Trophoblast cell (in vitro differentiated cells and primary cell): ENCODE measurements around the gene POLDIP3.
"Not testable (repeated sequence)": the region's sequence is repeated elsewhere in the genome, so short reads cannot be mapped to it uniquely, and the experiment has no call there.

ENCODE experiments used
- DNase-seq, 2 donors: peaks; one replicate each; pipeline ENCODE4 v3.0.0-alpha.2; 2016
- H2AFZ ChIP-seq: 2 replicates; pipeline ENCODE4 v1.6.1; 2013; ENCODE audit warnings: low read length, moderate library complexity, mild to moderate bottlenecking; ENCODE audit not compliant: insufficient read depth, poor library complexity
- H2AK5ac ChIP-seq: 2 replicates; pipeline ENCODE4 v1.6.1; 2013; ENCODE audit warnings: mild to moderate bottlenecking, low read length
- H2BK120ac ChIP-seq: 2 replicates; pipeline ENCODE4 v1.6.1; 2013; ENCODE audit warnings: low read length, mild to moderate bottlenecking, moderate library complexity; ENCODE audit not compliant: insufficient read depth, poor library complexity
- H2BK12ac ChIP-seq: 2 replicates; pipeline ENCODE4 v1.6.1; 2013; ENCODE audit warnings: mild to moderate bottlenecking, low read length, moderate library complexity
- H2BK5ac ChIP-seq: 2 replicates; pipeline ENCODE4 v1.6.1; 2013; ENCODE audit warnings: low read length, low read depth, moderate library complexity, mild to moderate bottlenecking; ENCODE audit not compliant: poor library complexity
- H3K14ac ChIP-seq: 2 replicates; pipeline ENCODE4 v1.6.1; 2013; ENCODE audit warnings: mild to moderate bottlenecking, low read length
- H3K18ac ChIP-seq: 2 replicates; pipeline ENCODE4 v1.6.1; 2013; ENCODE audit warnings: mild to moderate bottlenecking, low read length
- H3K23ac ChIP-seq: 2 replicates; pipeline ENCODE4 v1.6.1; 2013; ENCODE audit warnings: low read length
- H3K27ac ChIP-seq: 2 replicates; pipeline ENCODE4 v1.5.1; 2013; ENCODE audit warnings: low read depth, mild to moderate bottlenecking, inconsistent platforms, low read length, moderate library complexity
- H3K27me3 ChIP-seq: 2 replicates; pipeline ENCODE4 v1.6.1; 2013; ENCODE audit warnings: inconsistent platforms, mild to moderate bottlenecking, low read length, moderate library complexity; ENCODE audit not compliant: insufficient read depth
- H3K36me3 ChIP-seq, 2 experiments: 1 replicate in 1 of 2; 2 replicates in 1 of 2; pipeline ENCODE4 v1.6.1; 2013; ENCODE audit warnings: low read length in 2 of 2, mild to moderate bottlenecking in 2 of 2, moderate library complexity in 1 of 2; ENCODE audit not compliant: insufficient read depth in 2 of 2, control insufficient read depth in 1 of 2
- H3K4ac ChIP-seq: 2 replicates; pipeline ENCODE4 v1.6.1; 2013; ENCODE audit warnings: low read depth, mild to moderate bottlenecking, low read length, moderate library complexity
- H3K4me1 ChIP-seq, 2 experiments: 1 replicate in 1 of 2; 2 replicates in 1 of 2; pipeline ENCODE4 v1.6.1; 2013; ENCODE audit warnings: low read length in 2 of 2, mild to moderate bottlenecking in 2 of 2, moderate library complexity in 1 of 2; ENCODE audit not compliant: insufficient read depth in 2 of 2, control insufficient read depth in 1 of 2
- H3K4me2 ChIP-seq: 2 replicates; pipeline ENCODE4 v1.6.1; 2013; ENCODE audit warnings: inconsistent platforms, mild to moderate bottlenecking, low read length, moderate library complexity
- H3K4me3 ChIP-seq: 2 replicates; pipeline ENCODE4 v1.5.1; 2013; ENCODE audit warnings: mild to moderate bottlenecking, low read depth, low read length, inconsistent platforms
- H3K79me1 ChIP-seq: one replicate; pipeline ENCODE4 v1.6.1; 2013; ENCODE audit warnings: low read length
- H3K79me2 ChIP-seq: 2 replicates; pipeline ENCODE4 v1.6.1; 2013; ENCODE audit warnings: low read length, mild to moderate bottlenecking; ENCODE audit not compliant: control insufficient read depth, insufficient read depth, poor library complexity
- H3K9ac ChIP-seq: 2 replicates; pipeline ENCODE4 v1.6.1; 2013; ENCODE audit warnings: mild to moderate bottlenecking, low read length
- H3K9me3 ChIP-seq: 2 replicates; pipeline ENCODE4 v1.6.1; 2013; ENCODE audit warnings: low read depth, mild to moderate bottlenecking, control low read depth, inconsistent platforms, low read length; ENCODE audit not compliant: insufficient read depth
- H4K12ac ChIP-seq: 2 replicates; pipeline ENCODE4 v1.6.1; 2013; ENCODE audit warnings: low read depth, mild to moderate bottlenecking, low read length, moderate library complexity
- H4K8ac ChIP-seq: 2 replicates; pipeline ENCODE4 v1.6.1; 2013; ENCODE audit warnings: low read depth, mild to moderate bottlenecking, low read length, moderate library complexity
- H4K91ac ChIP-seq: one replicate; pipeline ENCODE4 v1.6.1; 2013; ENCODE audit warnings: low read depth, mild to moderate bottlenecking, low read length, moderate library complexity
- WGBS: extraction: QIAGEN DNeasy Blood & Tissue Kit; methylation state at CpG from one replicate; pipeline ENCODE4 v1.1.7; 2013; ENCODE audit warnings: missing lambda C conversion rate; ENCODE audit not compliant: insufficient read length, insufficient coverage; ENCODE audit errors: extremely low coverage; 5-methylcytosine and 5-hydroxymethylcytosine counted together

Gene POLDIP3

GRCh38 chr22:42608823-42609361 lies 5.8 kb downstream of the POLDIP3 start:
- Histone ChIP-seq H3K27ac (peak overlapping the region; percentile 75), H3K23ac (no peak overlapping the region), H3K4me3 (no peak overlapping the region), H3K14ac (peak overlapping the region; percentile 37), H2AK5ac (peak overlapping the region; percentile 54), H4K12ac (peak overlapping the region; percentile 48), H4K8ac (peak overlapping the region; percentile 43), H3K27me3 (no peaks in the 10 kb centered on the region), H4K91ac (no peak overlapping the region), H3K79me2 (peaks cover 30% of the 10 kb centered on the region), H2AFZ (no peak overlapping the region), H2BK5ac (peak overlapping the region; percentile 65), H3K9ac (no peak overlapping the region), H2BK120ac (no peak overlapping the region), H3K4me1 (peaks cover 17 to 27% of the 10 kb centered on the region in 2 experiments), H3K9me3 (no peaks in the 10 kb centered on the region), H3K4me2 (peak overlapping the region; percentile 20), H3K36me3 (peaks cover 5 to 34% of the 10 kb centered on the region in 2 experiments), H3K18ac (peak overlapping the region; percentile 72), H2BK12ac (peak overlapping the region; percentile 33), H3K4ac (peak overlapping the region; percentile 85), H3K79me1 (peaks cover 3% of the 10 kb centered on the region)
- peak; percentile 13 to 23 for DNase-seq
- WGBS, result no CpG with 5 or more reads among the region's 11 CpGs

GRCh38 chr22:42608136-42608822 lies 6.4 kb downstream of the POLDIP3 start:
- no peak overlapping the region for H3K14ac ChIP-seq
- no peak overlapping the region for H3K23ac ChIP-seq
- H3K79me2 ChIP-seq, result peaks cover 31% of the 10 kb centered on the region
- no peak overlapping the region for H2BK12ac ChIP-seq
- peaks cover 5 to 34% of the 10 kb centered on the region in 2 experiments for H3K36me3 ChIP-seq
- peak overlapping the region; percentile 20 for H3K4me2 ChIP-seq
- H3K9me3 ChIP-seq, result no peaks in the 10 kb centered on the region
- H2BK5ac ChIP-seq, result no peak overlapping the region
- H2AFZ ChIP-seq, result no peak overlapping the region
- no peak overlapping the region for H4K8ac ChIP-seq
- no peak overlapping the region for H4K12ac ChIP-seq
- H3K4me3 ChIP-seq, result no peak overlapping the region
- DNase-seq, result no peak
- WGBS, result no CpG with 5 or more reads among the region's 11 CpGs
- H2AK5ac ChIP-seq, result no peak overlapping the region
- peaks cover 17 to 27% of the 10 kb centered on the region in 2 experiments for H3K4me1 ChIP-seq
- peak overlapping the region; percentile 83 for H3K18ac ChIP-seq
- peak overlapping the region; percentile 97 for H3K4ac ChIP-seq
- no peak overlapping the region for H3K9ac ChIP-seq
- H3K27ac ChIP-seq, result peak overlapping the region; percentile 59
- H2BK120ac ChIP-seq, result no peak overlapping the region
- H3K79me1 ChIP-seq, result peaks cover 3% of the 10 kb centered on the region
- peak overlapping the region; percentile 55 for H4K91ac ChIP-seq
- no peaks in the 10 kb centered on the region for H3K27me3 ChIP-seq

DNA sequence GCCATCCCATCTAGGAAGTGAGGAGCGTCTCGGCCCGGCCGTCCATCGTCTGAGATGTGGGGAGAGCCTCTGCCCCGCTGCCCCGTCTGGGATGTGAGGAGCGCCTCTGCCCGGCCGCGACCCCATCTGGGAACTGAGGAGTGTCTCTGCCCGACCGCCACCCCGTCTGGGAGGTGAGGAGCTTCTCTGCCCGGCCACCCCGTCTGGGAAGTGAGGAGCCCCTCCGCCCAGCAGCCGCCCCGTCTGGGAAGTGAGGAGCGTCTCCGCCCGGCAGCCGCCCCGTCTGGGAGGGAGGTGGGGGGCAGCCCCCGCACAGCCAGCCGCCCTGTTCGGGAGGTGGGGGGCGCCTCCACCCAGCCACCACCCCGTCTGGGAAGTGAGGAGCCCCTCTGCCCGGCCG lies 7.0 kb downstream of the POLDIP3 start:
- not testable (repeated sequence) for H2AK5ac ChIP-seq, H3K9ac ChIP-seq, H4K8ac ChIP-seq, H3K4me2 ChIP-seq, H3K23ac ChIP-seq, DNase-seq, H4K12ac ChIP-seq, H2AFZ ChIP-seq, H3K9me3 ChIP-seq, H2BK120ac ChIP-seq, H2BK12ac ChIP-seq, H3K18ac ChIP-seq, H2BK5ac ChIP-seq, H4K91ac ChIP-seq, H3K79me1 ChIP-seq, H3K27me3 ChIP-seq, H3K4me3 ChIP-seq, H3K14ac ChIP-seq, H3K27ac ChIP-seq
- Histone ChIP-seq H3K4me1 (peaks cover 12 to 22% of the 10 kb centered on the region in 2 experiments), H3K79me2 (peaks cover 27% of the 10 kb centered on the region), H3K4ac (peak overlapping the region; percentile 60), H3K36me3 (peaks cover 9 to 39% of the 10 kb centered on the region in 2 experiments)
- no CpG with 5 or more reads among the region's 31 CpGs for WGBS

GRCh38 chr22:42604403-42604802 lies 10.3 kb downstream of the POLDIP3 start:
- Histone ChIP-seq H3K4me2 (no peak overlapping the region), H3K9ac (no peak overlapping the region), H3K36me3 (peaks cover 28 to 47% of the 10 kb centered on the region in 2 experiments), H3K4me3 (no peak overlapping the region), H4K12ac (no peak overlapping the region), H3K79me2 (peaks cover 17% of the 10 kb centered on the region), H2AFZ (no peak overlapping the region), H3K4ac (peak overlapping the region; percentile 73), H2AK5ac (no peak overlapping the region), H3K14ac (no peak overlapping the region), H3K27me3 (no peaks in the 10 kb centered on the region), H2BK120ac (no peak overlapping the region), H3K79me1 (peaks cover 3% of the 10 kb centered on the region), H3K9me3 (no peaks in the 10 kb centered on the region), H4K8ac (no peak overlapping the region), H3K23ac (no peak overlapping the region), H3K18ac (no peak overlapping the region), H2BK5ac (no peak overlapping the region), H3K27ac (peak overlapping the region; percentile 9), H4K91ac (no peak overlapping the region), H2BK12ac (no peak overlapping the region), H3K4me1 (peaks cover 12 to 19% of the 10 kb centered on the region in 2 experiments)
- WGBS, result no CpG with 5 or more reads among the region's 3 CpGs
- peak in 1 of 2 donors; percentile 15 for DNase-seq
